ENCODE measurements around the gene CAMK1D.
"Not testable (repeated sequence)": the region's sequence is repeated elsewhere in the genome, so short reads cannot be mapped to it uniquely, and the experiment has no call there.

DNA sequence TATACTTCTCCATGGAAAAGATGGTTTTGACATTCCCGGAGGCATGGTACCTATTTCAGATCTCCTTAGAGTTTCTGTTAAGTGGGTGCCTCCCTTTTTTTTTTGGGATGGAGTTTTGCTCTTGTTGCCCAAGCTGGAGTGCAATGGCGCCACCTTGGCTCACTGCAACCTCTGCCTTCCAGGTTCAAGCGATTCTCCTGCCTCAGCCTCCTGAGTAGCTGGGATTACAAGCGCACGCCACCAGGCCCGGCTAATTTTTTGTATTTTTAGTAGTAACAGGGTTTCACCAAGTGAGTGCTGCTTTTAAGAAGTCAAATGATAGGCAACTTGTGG is 363.6 kb downstream of the CAMK1D start:
- not testable (repeated sequence) for TF ChIP-seq CTCF, POLR2A (IDR thresholded peaks at IDR 0.05)

Data from heart left ventricle (tissue), 13 donors.